Lower leg skin (tissue), 3 donors: Measurements from ENCODE around the gene NPAS3.

Experiments used
- CTCF ChIP-seq, 3 donors: fragments of 450-650 bp; IDR thresholded peaks; one replicate each; pipeline ENCODE4 v1.5.1; 2016; ENCODE audit warnings: antibody characterized with exemption in 3 of 3, mild to moderate bottlenecking in 3 of 3, moderate library complexity in 2 of 3
- POLR2A ChIP-seq, 2 donors: fragments of 450-650 bp; IDR thresholded peaks; one replicate each; pipeline ENCODE4 v1.6.1; 2016 to 2017; ENCODE audit warnings: antibody characterized with exemption in 2 of 2, mild to moderate bottlenecking in 1 of 2, moderate library complexity in 1 of 2

GRCh38 chr14:32925439-32925838 lies 13.2 kb upstream of the NPAS3 start:
- no peak for TF ChIP-seq POLR2A (IDR thresholded peaks at IDR 0.05)
- TF ChIP-seq CTCF (IDR thresholded peaks at IDR 0.05) = no peak
